ENCODE measurements around the gene POLR3B. TPM values are rescaled to one million over a fixed set of nuclear protein-coding genes. Genes with fewer than 3 reads are reported as not detected.

The POLR3B gene
- polyA plus RNA-seq, 4 donors: 1.8 to 8.0 (median 4.0) TPM

- Histone ChIP-seq H3K36me3 (ENCODE audit: control insufficient read depth in 3 of 3, insufficient read depth in 2 of 3, low read depth in 1 of 3, low read length in 3 of 3) (no peaks in the 10 kb centered on the region), H3K4me3 (ENCODE audit: low read depth in 1 of 3, low read length in 3 of 3) (no peak overlapping the region), H3K9me3 (ENCODE audit: control insufficient read depth in 2 of 2, insufficient read depth in 1 of 2, low read depth in 1 of 2, low read length in 1 of 2) (peaks cover 0 to 12% of the 10 kb centered on the region in 2 donors), H3K4me1 (ENCODE audit: control insufficient read depth in 3 of 3, insufficient read depth in 2 of 3, low read depth in 1 of 3, low read length in 2 of 3) (no peaks in the 10 kb centered on the region), H3K27ac (ENCODE audit: low read depth in 1 of 3, low read length in 2 of 3) (no peak overlapping the region), H3K27me3 (ENCODE audit: control insufficient read depth in 3 of 3, insufficient read depth in 3 of 3, low read length in 3 of 3) (no peaks in the 10 kb centered on the region)
- FAIRE-seq (no peak), DNase-seq (no peak)
Observed at GRCh38 chr12:106541201-106541600, 183.7 kb downstream of the POLR3B start.

- Histone ChIP-seq H3K4me3 (ENCODE audit: low read depth in 1 of 3, low read length in 3 of 3) (no peak overlapping the region), H3K36me3 (ENCODE audit: control insufficient read depth in 3 of 3, insufficient read depth in 2 of 3, low read depth in 1 of 3, low read length in 3 of 3) (no peaks in the 10 kb centered on the region), H3K4me1 (ENCODE audit: control insufficient read depth in 3 of 3, insufficient read depth in 2 of 3, low read depth in 1 of 3, low read length in 2 of 3) (no peaks in the 10 kb centered on the region), H3K27ac (ENCODE audit: low read depth in 1 of 3, low read length in 2 of 3) (no peak overlapping the region), H3K9me3 (ENCODE audit: control insufficient read depth in 2 of 2, insufficient read depth in 1 of 2, low read depth in 1 of 2, low read length in 1 of 2) (peaks cover 0 to 9% of the 10 kb centered on the region in 2 donors), H3K27me3 (ENCODE audit: control insufficient read depth in 3 of 3, insufficient read depth in 3 of 3, low read length in 3 of 3) (no peaks in the 10 kb centered on the region)
- FAIRE-seq: no peak
- no peak for DNase-seq
- 76 to 86% (median 85%) methylated on average over 9 of the region's 9 CpGs for WGBS, 3 donors
Observed at GRCh38 chr12:106551410-106551809, 193.9 kb downstream of the POLR3B start.

- no peak for FAIRE-seq
- H3K4me3 ChIP-seq (ENCODE audit: low read depth in 1 of 3, low read length in 3 of 3): no peak overlapping the region
- H3K9me3 ChIP-seq (ENCODE audit: control insufficient read depth in 2 of 2, insufficient read depth in 1 of 2, low read depth in 1 of 2, low read length in 1 of 2): peaks cover 0 to 9% of the 10 kb centered on the region in 2 donors
- H3K4me1 ChIP-seq (ENCODE audit: control insufficient read depth in 3 of 3, insufficient read depth in 2 of 3, low read depth in 1 of 3, low read length in 2 of 3): no peaks in the 10 kb centered on the region
- no peak for DNase-seq
- no peaks in the 10 kb centered on the region for H3K36me3 ChIP-seq (ENCODE audit: control insufficient read depth in 3 of 3, insufficient read depth in 2 of 3, low read depth in 1 of 3, low read length in 3 of 3)
- H3K27ac ChIP-seq (ENCODE audit: low read depth in 1 of 3, low read length in 2 of 3): no peak overlapping the region
- H3K27me3 ChIP-seq (ENCODE audit: control insufficient read depth in 3 of 3, insufficient read depth in 3 of 3, low read length in 3 of 3): no peaks in the 10 kb centered on the region
- 73 to 89% (median 85%) methylated on average over 1 of the region's 1 CpG for WGBS, 3 donors
Observed at GRCh38 chr12:106552228-106552627, 194.7 kb downstream of the POLR3B start.

Other genes starting within 250 kb of the POLR3B start
- gene NUAK1, start 218.8 kb upstream of the POLR3B start, polyA plus RNA-seq: 1 to 10 TPM in 3 of 4 donors, under 1 TPM in 1; 0.67 to 4.8 (median 1.5) TPM
- gene CKAP4, start 109.7 kb upstream of the POLR3B start, polyA plus RNA-seq: 10 to 100 TPM in 2 of 4 donors, 1 to 10 TPM in 2; 2.0 to 34.5 (median 18.7) TPM
- gene TCP11L2, start 55.0 kb upstream of the POLR3B start, polyA plus RNA-seq: 10 to 100 TPM in 1 of 4 donors, 1 to 10 TPM in 3; 2.7 to 18.1 (median 5.7) TPM
- gene RFX4, start 225.3 kb downstream of the POLR3B start, polyA plus RNA-seq: under 1 TPM in 2 of 4 donors, not detected in 2; 0.03 to 0.09 TPM